Measurements from ENCODE around the gene RNF220.

DNA sequence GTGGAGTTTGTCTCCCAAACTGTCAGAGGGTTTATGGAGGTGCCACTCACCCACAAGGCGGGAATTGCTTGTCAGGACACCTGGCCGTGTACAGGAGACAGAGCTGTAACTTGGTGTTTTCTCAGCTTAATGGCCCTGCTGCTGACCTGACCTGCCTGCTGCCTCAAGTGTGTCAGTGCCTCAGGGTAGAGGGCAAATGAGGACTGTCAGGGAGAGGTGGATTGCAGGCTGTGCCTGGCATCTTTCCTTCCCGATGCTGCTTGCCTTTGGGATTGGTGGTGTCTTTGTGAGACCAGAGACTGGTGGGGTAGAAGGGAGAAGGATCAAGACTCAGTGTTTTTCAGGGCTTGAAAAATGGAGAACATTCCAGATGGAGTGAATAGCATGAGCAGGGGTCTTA lies 237.9 kb downstream of the RNF220 start:
- no peak for TF ChIP-seq CTCF (IDR thresholded peaks at IDR 0.05)
- TF ChIP-seq POLR2A (IDR thresholded peaks at IDR 0.05) = no peak

Data from heart left ventricle (tissue), 13 donors.